GM15510 (cell line): ENCODE measurements around the gene SETDB1.

Experiments
- POLR2A ChIP-seq: IDR thresholded peaks from 3 replicates; pipeline ENCODE4 v1.6.1; 2011; ENCODE audit warnings: borderline replicate concordance; ENCODE audit not compliant: insufficient read length; ENCODE audit errors: extremely low read depth

SETDB1 gene

GRCh38 chr1:151005729-151006319, 79.7 kb downstream of the SETDB1 start:
- no peak for TF ChIP-seq POLR2A

DNA sequence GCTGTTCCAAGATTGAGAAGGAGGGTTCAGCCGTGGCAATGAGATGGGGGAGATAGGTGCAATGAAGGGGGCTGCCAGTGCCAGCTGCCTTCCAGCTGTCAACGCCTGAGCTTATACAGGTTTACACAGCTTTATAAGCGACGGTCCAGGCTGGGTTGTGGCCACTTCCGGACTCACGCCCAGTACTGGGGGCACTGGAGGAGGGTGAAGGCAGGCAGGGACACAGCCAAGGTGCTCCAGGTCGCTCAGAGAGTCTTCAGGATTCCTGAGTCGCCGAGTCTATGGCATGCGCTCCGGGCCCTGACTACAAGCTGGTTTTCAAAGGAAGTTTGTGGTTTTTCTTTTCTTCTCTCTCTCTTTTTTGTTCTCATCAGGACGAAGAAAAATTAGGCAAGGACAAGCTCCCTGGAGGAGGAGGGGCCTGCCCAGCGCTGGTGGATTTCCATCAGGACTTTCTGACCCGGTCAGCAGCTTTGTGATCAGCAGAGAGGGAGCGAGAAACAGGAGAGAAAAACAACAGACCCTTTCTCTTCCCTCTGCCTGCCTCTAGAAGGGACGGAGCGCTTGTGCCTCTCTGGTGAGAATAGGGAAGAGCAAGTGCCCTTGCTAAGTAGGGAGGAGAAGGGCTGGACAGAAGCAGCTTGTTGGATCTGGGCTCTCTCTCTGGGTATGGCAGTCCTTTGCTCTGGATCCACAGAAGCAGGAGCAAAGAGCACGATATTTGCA, 80.3 kb downstream of the SETDB1 start, which contains the start of gene MINDY1:
MINDY1 (minus strand) TSS at position 576 of the 726 bp plus-strand sequence. CDS start 4,285 bp downstream, outside the sequence.
- peak; percentile 28 for TF ChIP-seq POLR2A

DNA sequence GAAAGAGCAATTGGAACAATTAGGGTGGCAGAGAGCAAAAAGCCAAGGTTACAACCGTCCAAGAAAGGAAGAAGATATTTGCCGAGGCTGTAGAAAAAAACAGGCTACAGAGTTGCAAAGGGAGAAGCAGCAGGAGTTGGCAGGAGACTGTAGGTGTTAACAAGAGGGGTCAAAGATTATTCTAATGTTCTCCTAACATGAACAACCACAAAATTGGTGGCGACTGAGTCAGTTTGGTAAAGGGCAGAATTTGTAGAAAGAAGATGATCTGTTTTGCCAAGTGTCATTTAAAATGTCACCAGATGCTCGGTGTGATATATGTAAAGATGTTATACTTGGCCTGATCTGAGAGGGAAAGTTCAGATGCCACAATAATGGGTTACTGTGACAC, 81.7 kb downstream of the SETDB1 start:
- TF ChIP-seq POLR2A = no peak

- TF ChIP-seq POLR2A = peak; percentile 56
Measured at GRCh38 chr1:151008244-151009205, 82.4 kb downstream of the SETDB1 start, which contains the start of gene PRUNE1. TSS of gene PRUNE1 (plus strand) at chr1:151008449. CDS start at chr1:151008633, 184 bp downstream.

- no peak for TF ChIP-seq POLR2A
Measured at GRCh38 chr1:151009206-151009587, 83.0 kb downstream of the SETDB1 start.

DNA sequence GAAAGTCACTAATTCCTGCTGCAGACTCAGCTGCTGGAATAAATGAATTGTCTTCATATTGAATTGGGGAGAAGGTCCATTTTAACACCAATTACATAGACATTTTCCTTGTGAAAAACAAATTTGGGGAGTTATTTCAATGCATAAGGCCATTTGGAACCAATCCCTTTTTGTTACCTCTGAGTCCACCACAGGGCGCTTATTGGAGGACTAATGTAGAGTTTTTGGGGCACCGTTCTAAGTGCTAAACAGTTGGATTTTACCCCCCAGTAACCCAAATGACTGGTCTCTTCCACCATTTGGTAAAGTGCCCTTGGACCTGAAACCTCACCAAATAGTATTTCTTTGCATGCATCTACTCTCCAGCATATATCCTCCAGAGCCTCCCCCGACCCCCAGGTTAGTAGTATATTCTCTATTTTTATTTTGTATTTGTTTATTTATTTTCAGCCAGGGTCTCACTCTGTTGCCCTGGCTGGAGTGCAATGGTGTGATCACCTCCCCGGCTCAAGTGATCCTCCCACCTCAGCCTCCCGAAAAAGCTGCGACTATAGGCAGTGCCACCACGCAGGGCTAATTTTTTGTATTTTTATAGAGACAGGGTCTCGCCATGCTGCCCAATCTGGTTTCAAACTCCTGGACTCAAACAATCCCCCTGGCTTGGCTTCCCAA, 83.6 kb downstream of the SETDB1 start:
- TF ChIP-seq POLR2A = no peak

DNA sequence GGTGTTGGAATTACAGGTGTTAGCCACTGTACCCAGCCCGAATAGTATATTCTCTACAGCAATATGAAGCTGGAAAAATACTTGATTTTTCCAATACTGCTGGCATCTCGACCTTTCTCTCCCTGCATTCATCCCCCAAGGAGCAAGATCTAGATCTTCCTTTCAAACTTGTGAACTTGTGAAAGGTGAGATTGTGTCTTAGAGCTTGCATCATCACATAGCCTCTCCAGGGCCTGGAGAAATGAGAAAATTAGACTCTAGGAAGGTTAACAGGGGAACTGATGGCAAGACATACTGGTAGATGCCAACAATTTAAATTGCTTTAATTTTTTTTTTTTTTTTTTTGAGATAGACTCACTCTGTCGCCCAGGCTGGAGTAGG, 84.2 kb downstream of the SETDB1 start:
- no peak for TF ChIP-seq POLR2A

DNA sequence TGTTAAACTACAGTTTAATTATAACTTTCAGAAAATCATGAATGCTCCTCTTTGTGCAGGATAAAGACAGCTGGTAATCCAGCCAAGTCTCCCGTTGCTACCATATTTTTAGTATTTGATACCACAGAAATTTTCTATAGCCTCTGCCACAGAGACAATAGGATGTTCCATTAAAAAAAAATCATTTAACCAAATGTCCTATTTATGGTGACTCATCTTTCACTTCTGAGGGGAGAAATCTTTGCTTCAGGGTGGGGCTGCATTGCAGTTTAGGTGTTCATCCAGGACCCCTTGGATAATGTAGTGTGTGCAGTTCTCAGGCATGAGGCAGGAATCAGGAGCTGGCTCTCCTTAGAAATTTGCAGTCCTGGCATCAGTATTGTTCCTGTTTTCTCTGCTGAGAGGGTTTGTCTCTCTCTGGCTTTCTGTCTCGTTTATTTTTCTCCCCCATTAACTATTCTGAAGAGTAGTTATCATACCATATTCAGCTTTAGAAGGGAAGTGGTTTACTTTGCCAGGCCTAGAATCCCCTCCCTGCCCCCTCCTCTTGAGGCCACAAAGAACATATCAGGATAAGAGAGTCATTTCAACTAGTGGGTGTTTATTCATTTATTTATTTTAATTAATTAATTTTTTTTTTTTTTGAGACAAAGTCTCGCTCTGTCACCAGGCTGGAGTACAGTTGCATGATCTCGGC, 85.1 kb downstream of the SETDB1 start:
- TF ChIP-seq POLR2A = no peak

GRCh38 chr1:151012684-151013471, 86.7 kb downstream of the SETDB1 start:
- TF ChIP-seq POLR2A = no peak

DNA sequence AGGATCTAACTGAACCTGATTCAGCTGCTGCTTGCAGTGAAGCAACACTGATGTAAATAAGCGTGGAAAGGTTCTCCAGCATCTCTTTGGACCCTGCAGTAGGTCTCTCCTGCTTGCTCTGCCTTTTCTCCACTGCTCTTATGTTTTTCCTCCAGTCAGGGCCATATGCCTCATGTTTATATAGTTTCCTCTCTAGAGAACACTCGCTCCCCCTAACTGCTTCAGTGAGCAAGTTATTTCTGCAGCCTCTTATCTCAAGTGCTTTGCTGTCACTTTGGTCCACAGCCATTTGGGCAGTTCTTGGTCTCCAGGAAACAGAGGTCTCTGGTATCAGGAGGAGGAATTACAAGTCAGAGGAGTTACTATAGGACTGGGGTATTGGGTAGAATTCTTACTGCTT, 87.4 kb downstream of the SETDB1 start:
- no peak for TF ChIP-seq POLR2A
